RWPE2 (cell line): ENCODE results near the gene PYGL.

Experiments
- ATAC-seq: fragments of 200-7000 bp; cut with Tn5 transposase; 3 replicates; pipeline ENCODE4 v1.9.1; 2021; ENCODE audit warnings: low read depth
- DNase-seq: peaks from one replicate; pipeline ENCODE4 v3.0.0-alpha.2; 2020; ENCODE audit warnings: low spot score
- H3K27ac ChIP-seq: fragments of 450-650 bp; 2 replicates; pipeline ENCODE4 v1.5.1; 2017; ENCODE audit warnings: mild to moderate bottlenecking; ENCODE audit not compliant: poor library complexity, severe bottlenecking
- H3K27me3 ChIP-seq: fragments of 250-450 bp; sonication (Bioruptor Pico); 2 replicates; pipeline ENCODE4 v1.5.1; 2021; ENCODE audit warnings: mild to moderate bottlenecking, moderate library complexity; ENCODE audit not compliant: insufficient read depth, poor library complexity, severe bottlenecking
- H3K36me3 ChIP-seq: fragments of 250-450 bp; sonication (Bioruptor Pico); 2 replicates; pipeline ENCODE4 v1.5.1; 2020; ENCODE audit warnings: low read depth, mild to moderate bottlenecking, moderate library complexity
- H3K4me1 ChIP-seq: fragments of 250-450 bp; sonication (Bioruptor Pico); 2 replicates; pipeline ENCODE4 v1.5.1; 2021; ENCODE audit warnings: mild to moderate bottlenecking, moderate library complexity; ENCODE audit not compliant: insufficient read depth, poor library complexity, severe bottlenecking
- H3K4me3 ChIP-seq: fragments of 250-450 bp; sonication (Bioruptor Pico); 2 replicates; pipeline ENCODE4 v1.5.1; 2021; ENCODE audit warnings: mild to moderate bottlenecking, moderate library complexity; ENCODE audit not compliant: severe bottlenecking
- H3K9me3 ChIP-seq: fragments of 250-450 bp; sonication (Bioruptor Pico); 2 replicates; pipeline ENCODE4 v1.5.1; 2021; ENCODE audit warnings: mild to moderate bottlenecking, moderate library complexity; ENCODE audit not compliant: severe bottlenecking
- TF ChIP-seq, protein P1 (sequence below): fragments of 450-650 bp; IDR thresholded peaks from one replicate; pipeline ENCODE4 v1.5.1; 2017; ENCODE audit warnings: mild to moderate bottlenecking, moderate library complexity; ENCODE audit not compliant: poor library complexity, severe bottlenecking

The PYGL gene

DNA sequence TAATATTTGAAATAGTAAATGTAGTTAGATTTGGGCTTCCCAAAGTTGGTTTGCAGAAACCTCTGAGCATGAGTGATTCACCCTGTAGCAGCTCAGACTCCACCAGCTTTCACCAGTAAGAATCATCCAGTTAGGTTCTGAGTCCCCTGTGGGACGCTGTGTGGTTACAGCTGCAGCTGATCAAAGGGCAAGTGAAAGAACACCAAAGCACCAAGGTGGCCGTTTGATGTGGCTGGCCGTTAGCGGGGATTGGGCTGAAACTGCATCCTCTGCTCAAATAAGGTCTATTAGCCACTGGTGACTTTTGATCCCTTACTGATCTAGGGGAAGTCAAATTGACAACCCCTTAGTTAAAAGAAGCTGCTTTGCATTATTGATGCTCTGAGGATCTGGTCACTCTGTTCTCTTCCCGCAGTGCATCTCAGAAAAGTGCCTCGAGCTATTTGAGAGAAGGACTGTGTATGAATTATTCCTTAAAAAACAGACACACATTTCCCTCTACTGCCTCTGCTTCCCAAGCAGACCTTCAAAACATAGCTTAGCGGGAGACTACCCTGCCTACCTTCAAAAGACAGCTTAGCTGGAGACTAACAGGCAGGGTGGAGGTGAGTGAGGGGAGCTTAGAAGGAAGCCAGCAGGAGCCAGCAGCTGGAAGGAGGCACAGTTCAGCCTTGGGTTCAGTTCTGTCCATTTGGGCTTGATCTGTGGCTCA, 68.8 kb downstream of the PYGL start:
- Histone ChIP-seq H3K9me3 (no peaks in the 10 kb centered on the region), H3K4me1 (no peaks in the 10 kb centered on the region), H3K4me3 (no peak overlapping the region), H3K36me3 (no peaks in the 10 kb centered on the region), H3K27me3 (peaks cover 28% of the 10 kb centered on the region), H3K27ac (no peak overlapping the region)
- ATAC-seq (peak; percentile 44; the same call in 2 of the 3 replicates), DNase-seq (no peak)
- TF ChIP-seq, protein P1, sequence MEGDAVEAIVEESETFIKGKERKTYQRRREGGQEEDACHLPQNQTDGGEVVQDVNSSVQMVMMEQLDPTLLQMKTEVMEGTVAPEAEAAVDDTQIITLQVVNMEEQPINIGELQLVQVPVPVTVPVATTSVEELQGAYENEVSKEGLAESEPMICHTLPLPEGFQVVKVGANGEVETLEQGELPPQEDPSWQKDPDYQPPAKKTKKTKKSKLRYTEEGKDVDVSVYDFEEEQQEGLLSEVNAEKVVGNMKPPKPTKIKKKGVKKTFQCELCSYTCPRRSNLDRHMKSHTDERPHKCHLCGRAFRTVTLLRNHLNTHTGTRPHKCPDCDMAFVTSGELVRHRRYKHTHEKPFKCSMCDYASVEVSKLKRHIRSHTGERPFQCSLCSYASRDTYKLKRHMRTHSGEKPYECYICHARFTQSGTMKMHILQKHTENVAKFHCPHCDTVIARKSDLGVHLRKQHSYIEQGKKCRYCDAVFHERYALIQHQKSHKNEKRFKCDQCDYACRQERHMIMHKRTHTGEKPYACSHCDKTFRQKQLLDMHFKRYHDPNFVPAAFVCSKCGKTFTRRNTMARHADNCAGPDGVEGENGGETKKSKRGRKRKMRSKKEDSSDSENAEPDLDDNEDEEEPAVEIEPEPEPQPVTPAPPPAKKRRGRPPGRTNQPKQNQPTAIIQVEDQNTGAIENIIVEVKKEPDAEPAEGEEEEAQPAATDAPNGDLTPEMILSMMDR: no peak

DNA sequence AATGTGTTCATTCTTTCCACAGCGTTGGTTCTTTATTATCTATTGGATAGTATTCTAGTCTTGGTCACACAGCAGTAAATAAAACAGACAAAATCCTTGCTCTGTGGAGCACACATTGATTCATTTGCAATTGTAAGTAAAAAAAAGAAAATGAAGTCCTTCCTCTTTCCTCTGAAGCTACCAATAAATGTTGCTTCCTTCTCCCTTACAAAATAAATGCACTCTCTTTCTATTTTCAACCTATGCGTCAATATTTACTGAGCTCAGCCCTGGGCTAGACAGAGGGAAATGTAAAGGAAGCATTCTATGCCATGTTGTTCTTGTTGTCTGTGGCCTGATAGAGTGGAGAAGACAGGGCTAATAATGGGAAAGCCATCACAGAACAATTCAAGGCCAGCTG, 69.5 kb downstream of the PYGL start:
- TF ChIP-seq, protein P1: no peak
- no peaks in the 10 kb centered on the region for H3K4me1 ChIP-seq
- H3K4me3 ChIP-seq: no peak overlapping the region
- H3K27me3 ChIP-seq: peaks cover 28% of the 10 kb centered on the region
- no peak overlapping the region for H3K27ac ChIP-seq
- DNase-seq (no peak), ATAC-seq (no peak)
- no peaks in the 10 kb centered on the region for H3K36me3 ChIP-seq
- no peaks in the 10 kb centered on the region for H3K9me3 ChIP-seq

DNA sequence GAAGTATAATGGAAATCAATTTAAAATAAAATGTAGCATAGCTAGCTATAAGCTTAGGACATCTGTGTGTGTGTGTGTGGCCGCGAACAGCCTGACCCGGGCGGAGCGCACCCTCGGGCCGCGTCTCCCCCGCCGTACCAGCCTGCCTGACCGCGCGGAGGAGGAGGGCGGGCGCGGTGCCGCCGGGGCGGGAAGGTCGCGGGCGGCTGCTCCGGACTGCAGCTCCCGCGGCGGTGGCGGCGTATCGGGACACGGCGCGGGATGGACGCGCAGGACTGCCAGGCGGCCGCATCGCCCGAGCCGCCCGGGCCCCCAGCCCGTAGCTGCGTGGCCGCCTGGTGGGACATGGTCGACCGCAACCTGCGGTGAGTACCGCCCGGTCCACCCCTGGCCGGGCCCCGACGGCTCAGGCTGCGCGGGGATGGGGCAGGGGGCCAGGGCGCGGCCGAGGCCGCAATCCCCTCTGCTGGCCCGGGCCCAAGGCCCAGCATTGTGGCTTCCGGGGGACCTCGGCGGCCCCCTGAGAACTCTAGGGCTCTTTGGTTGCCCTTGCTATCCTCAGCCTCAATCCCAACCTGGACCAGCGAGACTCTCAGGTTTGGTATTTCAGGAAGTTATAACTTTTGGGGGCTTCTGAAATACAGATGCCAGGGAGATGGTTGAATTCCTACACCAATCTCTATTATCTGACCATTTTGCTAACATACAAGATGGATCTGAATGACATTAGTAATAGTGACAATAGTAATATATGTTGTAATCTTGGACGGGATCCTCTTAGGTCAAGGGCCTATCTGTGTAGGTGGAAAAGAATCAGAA, 72.2 kb downstream of the PYGL start, which contains the start of gene ABHD12B:
ABHD12B (plus strand) TSS at position 140 of the 819 bp plus-strand sequence; CDS start at position 262, 122 bp downstream.
- ATAC-seq: peak; percentile 45; the same call in 1 of the 3 replicates
- Histone ChIP-seq H3K4me3 (no peak within 1 kb of the TSS), H3K27me3 (peaks cover 32% of the 10 kb centered on the region), H3K27ac (no peak within 1 kb of the TSS), H3K36me3 (no peaks in the 10 kb centered on the region), H3K9me3 (no peaks in the 10 kb centered on the region), H3K4me1 (no peaks in the 10 kb centered on the region)
- TF ChIP-seq, protein P1: no peak
- no peak for DNase-seq

DNA sequence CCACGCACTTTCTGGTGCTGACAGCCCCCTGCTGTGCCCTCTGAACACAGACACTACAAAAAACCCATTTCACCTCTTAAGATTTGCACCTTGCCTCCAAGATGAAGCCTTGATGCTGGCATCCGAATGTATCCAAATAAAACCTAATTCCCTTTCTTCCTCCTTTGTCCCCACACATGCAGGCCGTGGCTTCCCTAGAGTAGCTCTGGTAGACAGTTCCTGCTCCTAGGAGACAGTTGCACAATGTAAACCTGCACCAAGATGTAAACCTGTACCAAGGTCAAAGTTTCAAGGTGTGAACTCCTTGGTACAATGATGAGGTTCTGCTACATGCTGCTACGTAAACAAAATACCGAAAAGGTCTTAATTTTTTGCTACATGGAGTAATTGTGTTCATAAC, 73.1 kb downstream of the PYGL start:
- Histone ChIP-seq H3K27ac (no peak overlapping the region), H3K4me3 (no peak overlapping the region), H3K9me3 (no peaks in the 10 kb centered on the region), H3K4me1 (no peaks in the 10 kb centered on the region), H3K36me3 (no peaks in the 10 kb centered on the region), H3K27me3 (peaks cover 32% of the 10 kb centered on the region)
- DNase-seq (no peak), ATAC-seq (no peak)
- TF ChIP-seq, protein P1: no peak
